ENCODE measurements around the gene STIP1. TPM values are rescaled to one million over a fixed set of nuclear protein-coding genes. Genes with fewer than 3 reads are reported as not detected.

Gene STIP1
- total and polyA plus RNA-seq, 10 of the 15 experiments (the other 5 are each of a cell fraction or from before 2014, with no cell fraction given), result 25.2 to 291 (median 191) TPM

DNA sequence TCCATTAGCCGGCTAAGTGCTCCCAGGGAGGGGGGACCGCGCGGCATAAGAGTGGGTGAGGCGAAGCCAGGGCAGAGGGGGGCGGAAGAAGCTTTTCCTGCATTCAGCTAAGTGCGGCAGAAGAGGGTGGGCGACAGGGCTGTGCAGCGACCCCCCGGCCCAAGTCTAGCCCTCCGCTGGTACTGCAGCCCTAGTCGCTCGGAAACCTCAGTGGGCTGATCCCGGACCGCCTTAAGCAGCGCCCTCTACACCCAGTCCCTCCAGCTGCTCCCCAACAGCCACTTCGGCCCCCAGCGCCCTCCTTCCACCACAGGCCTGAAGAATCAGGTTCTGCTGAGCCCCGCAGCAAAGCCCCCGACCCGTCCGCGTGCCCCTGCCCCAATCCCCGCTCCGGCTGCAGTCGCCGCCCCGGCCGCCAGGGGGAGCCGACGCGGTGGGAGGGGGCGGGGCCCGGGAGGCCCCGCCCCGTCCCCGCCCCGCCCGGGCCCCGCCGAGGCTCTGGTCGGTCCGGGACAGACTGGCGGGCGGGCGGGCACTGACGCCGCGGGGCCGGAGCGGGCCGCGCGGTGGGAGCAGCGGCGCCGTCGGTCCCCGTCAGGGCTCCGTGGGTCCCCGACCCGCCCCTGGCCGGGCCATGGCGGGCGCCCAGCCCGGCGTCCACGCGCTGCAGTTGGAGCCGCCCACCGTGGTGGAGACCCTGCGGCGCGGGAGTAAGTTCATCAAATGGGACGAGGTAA lies 65.2 kb downstream of the STIP1 start, which contains the start of gene PLCB3 (continued):
- TF ChIP-seq, protein P1, sequence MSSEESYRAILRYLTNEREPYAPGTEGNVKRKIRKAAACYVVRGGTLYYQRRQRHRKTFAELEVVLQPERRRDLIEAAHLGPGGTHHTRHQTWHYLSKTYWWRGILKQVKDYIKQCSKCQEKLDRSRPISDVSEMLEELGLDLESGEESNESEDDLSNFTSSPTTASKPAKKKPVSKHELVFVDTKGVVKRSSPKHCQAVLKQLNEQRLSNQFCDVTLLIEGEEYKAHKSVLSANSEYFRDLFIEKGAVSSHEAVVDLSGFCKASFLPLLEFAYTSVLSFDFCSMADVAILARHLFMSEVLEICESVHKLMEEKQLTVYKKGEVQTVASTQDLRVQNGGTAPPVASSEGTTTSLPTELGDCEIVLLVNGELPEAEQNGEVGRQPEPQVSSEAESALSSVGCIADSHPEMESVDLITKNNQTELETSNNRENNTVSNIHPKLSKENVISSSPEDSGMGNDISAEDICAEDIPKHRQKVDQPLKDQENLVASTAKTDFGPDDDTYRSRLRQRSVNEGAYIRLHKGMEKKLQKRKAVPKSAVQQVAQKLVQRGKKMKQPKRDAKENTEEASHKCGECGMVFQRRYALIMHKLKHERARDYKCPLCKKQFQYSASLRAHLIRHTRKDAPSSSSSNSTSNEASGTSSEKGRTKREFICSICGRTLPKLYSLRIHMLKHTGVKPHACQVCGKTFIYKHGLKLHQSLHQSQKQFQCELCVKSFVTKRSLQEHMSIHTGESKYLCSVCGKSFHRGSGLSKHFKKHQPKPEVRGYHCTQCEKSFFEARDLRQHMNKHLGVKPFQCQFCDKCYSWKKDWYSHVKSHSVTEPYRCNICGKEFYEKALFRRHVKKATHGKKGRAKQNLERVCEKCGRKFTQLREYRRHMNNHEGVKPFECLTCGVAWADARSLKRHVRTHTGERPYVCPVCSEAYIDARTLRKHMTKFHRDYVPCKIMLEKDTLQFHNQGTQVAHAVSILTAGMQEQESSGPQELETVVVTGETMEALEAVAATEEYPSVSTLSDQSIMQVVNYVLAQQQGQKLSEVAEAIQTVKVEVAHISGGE (CRISPR knock-in tag; IDR thresholded peaks at IDR 0.05), result no peak
- TF ChIP-seq PAX5 (IDR thresholded peaks at IDR 0.05; ENCODE audit: borderline replicate concordance, low read depth, low read length) (no peak), MXI1 (IDR thresholded peaks at IDR 0.05; ENCODE audit: low read depth, low read length) (no peak), EP300 (IDR thresholded peaks at IDR 0.05; ENCODE audit: borderline replicate concordance in 1 of 2, control insufficient read depth in 1 of 2, low read depth in 2 of 2, low read length in 2 of 2) (no peak), CREM (IDR thresholded peaks at IDR 0.05; ENCODE audit: low read depth) (no peak), EZH2 (IDR thresholded peaks at IDR 0.05; ENCODE audit: borderline replicate concordance, control insufficient read depth, low read depth, low read length) (no peak), IRF5 (IDR thresholded peaks at IDR 0.05; ENCODE audit: borderline replicate concordance) (no peak), BACH1 (IDR thresholded peaks at IDR 0.05; ENCODE audit: borderline replicate concordance) (peak; percentile 42; the same call in 1 of the 2 replicates), KLF5 (IDR thresholded peaks at IDR 0.05; ENCODE audit: partially characterized antibody) (no peak), CHD4 (IDR thresholded peaks at IDR 0.05) (no peak), ETV6 (conservative IDR thresholded peaks at IDR 0.05 in 1 of 2, IDR thresholded peaks at IDR 0.05 in 1 of 2; ENCODE audit: borderline replicate concordance in 1 of 2, low read depth in 1 of 2) (no peak), POLR2A (IDR thresholded peaks at IDR 0.05; ENCODE audit: low read depth, low read length) (peak; percentile 74), JUND (IDR thresholded peaks at IDR 0.05; ENCODE audit: low read depth, low read length) (no peak)
- TF ChIP-seq, protein P2, sequence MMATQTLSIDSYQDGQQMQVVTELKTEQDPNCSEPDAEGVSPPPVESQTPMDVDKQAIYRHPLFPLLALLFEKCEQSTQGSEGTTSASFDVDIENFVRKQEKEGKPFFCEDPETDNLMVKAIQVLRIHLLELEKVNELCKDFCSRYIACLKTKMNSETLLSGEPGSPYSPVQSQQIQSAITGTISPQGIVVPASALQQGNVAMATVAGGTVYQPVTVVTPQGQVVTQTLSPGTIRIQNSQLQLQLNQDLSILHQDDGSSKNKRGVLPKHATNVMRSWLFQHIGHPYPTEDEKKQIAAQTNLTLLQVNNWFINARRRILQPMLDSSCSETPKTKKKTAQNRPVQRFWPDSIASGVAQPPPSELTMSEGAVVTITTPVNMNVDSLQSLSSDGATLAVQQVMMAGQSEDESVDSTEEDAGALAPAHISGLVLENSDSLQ (IDR thresholded peaks at IDR 0.05), result no peak
- TF ChIP-seq, protein P3, sequence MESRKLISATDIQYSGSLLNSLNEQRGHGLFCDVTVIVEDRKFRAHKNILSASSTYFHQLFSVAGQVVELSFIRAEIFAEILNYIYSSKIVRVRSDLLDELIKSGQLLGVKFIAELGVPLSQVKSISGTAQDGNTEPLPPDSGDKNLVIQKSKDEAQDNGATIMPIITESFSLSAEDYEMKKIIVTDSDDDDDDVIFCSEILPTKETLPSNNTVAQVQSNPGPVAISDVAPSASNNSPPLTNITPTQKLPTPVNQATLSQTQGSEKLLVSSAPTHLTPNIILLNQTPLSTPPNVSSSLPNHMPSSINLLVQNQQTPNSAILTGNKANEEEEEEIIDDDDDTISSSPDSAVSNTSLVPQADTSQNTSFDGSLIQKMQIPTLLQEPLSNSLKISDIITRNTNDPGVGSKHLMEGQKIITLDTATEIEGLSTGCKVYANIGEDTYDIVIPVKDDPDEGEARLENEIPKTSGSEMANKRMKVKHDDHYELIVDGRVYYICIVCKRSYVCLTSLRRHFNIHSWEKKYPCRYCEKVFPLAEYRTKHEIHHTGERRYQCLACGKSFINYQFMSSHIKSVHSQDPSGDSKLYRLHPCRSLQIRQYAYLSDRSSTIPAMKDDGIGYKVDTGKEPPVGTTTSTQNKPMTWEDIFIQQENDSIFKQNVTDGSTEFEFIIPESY (IDR thresholded peaks at IDR 0.05), result no peak
- TF ChIP-seq, protein P4, sequence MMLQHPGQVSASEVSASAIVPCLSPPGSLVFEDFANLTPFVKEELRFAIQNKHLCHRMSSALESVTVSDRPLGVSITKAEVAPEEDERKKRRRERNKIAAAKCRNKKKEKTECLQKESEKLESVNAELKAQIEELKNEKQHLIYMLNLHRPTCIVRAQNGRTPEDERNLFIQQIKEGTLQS (IDR thresholded peaks at IDR 0.05; ENCODE audit: borderline replicate concordance, extremely low read depth, low read depth, low read length), result no peak
- TF ChIP-seq, protein P5, sequence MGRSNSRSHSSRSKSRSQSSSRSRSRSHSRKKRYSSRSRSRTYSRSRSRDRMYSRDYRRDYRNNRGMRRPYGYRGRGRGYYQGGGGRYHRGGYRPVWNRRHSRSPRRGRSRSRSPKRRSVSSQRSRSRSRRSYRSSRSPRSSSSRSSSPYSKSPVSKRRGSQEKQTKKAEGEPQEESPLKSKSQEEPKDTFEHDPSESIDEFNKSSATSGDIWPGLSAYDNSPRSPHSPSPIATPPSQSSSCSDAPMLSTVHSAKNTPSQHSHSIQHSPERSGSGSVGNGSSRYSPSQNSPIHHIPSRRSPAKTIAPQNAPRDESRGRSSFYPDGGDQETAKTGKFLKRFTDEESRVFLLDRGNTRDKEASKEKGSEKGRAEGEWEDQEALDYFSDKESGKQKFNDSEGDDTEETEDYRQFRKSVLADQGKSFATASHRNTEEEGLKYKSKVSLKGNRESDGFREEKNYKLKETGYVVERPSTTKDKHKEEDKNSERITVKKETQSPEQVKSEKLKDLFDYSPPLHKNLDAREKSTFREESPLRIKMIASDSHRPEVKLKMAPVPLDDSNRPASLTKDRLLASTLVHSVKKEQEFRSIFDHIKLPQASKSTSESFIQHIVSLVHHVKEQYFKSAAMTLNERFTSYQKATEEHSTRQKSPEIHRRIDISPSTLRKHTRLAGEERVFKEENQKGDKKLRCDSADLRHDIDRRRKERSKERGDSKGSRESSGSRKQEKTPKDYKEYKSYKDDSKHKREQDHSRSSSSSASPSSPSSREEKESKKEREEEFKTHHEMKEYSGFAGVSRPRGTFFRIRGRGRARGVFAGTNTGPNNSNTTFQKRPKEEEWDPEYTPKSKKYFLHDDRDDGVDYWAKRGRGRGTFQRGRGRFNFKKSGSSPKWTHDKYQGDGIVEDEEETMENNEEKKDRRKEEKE (IDR thresholded peaks at IDR 0.05), result no peak

All from GM12878 (cell line).